ENCODE data around the gene NR1D1. TPM values are rescaled to one million over a fixed set of nuclear protein-coding genes. Genes with fewer than 3 reads are reported as not detected.

NR1D1 gene
- total and polyA plus RNA-seq, 2 of the 8 experiments (the other 6 are each of a cell fraction or from before 2014, with no cell fraction given): 1.5 to 4.6 TPM

GRCh38 chr17:40073454-40074174, 26.8 kb downstream of the NR1D1 start (continued):
- TF ChIP-seq CHD7 (IDR thresholded peaks at IDR 0.05; ENCODE audit: insufficient replicate concordance, low read length): no peak
- TF ChIP-seq, protein P1, sequence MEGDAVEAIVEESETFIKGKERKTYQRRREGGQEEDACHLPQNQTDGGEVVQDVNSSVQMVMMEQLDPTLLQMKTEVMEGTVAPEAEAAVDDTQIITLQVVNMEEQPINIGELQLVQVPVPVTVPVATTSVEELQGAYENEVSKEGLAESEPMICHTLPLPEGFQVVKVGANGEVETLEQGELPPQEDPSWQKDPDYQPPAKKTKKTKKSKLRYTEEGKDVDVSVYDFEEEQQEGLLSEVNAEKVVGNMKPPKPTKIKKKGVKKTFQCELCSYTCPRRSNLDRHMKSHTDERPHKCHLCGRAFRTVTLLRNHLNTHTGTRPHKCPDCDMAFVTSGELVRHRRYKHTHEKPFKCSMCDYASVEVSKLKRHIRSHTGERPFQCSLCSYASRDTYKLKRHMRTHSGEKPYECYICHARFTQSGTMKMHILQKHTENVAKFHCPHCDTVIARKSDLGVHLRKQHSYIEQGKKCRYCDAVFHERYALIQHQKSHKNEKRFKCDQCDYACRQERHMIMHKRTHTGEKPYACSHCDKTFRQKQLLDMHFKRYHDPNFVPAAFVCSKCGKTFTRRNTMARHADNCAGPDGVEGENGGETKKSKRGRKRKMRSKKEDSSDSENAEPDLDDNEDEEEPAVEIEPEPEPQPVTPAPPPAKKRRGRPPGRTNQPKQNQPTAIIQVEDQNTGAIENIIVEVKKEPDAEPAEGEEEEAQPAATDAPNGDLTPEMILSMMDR (IDR thresholded peaks at IDR 0.05; ENCODE audit: control extremely low read depth in 1 of 3, insufficient read depth in 1 of 3, low read depth in 1 of 3, low read length in 3 of 3): no peak
- no peak for TF ChIP-seq EP300 (IDR thresholded peaks at IDR 0.05; ENCODE audit: borderline replicate concordance in 1 of 2, low read depth in 2 of 2, low read length in 2 of 2)

Measured in H1 (cell line).